ENCODE data around the gene LOXL3.

- TF ChIP-seq CTCF (IDR thresholded peaks at IDR 0.05; ENCODE audit: poor library complexity, severe bottlenecking): no peak
- TF ChIP-seq EP300 (conservative IDR thresholded peaks at IDR 0.05; ENCODE audit: poor library complexity, severe bottlenecking): no peak
- no peak for TF ChIP-seq MXI1 (conservative IDR thresholded peaks at IDR 0.05; ENCODE audit: poor library complexity, severe bottlenecking)
- no peak for TF ChIP-seq POLR2AphosphoS5 (IDR thresholded peaks at IDR 0.05)
- TF ChIP-seq SMC3 (conservative IDR thresholded peaks at IDR 0.05; ENCODE audit: poor library complexity): no peak
- TF ChIP-seq EZH2 (IDR thresholded peaks at IDR 0.05; ENCODE audit: borderline replicate concordance, insufficient read depth, low read length, poor library complexity, severe bottlenecking): no peak
Measured at GRCh38 chr2:74522516-74522915, 31.2 kb downstream of the LOXL3 start.
